NCI-H524 treated with DMSO at 0.1 percent for 48 hours (cell line): ENCODE data around the gene MTX2.
"Not testable (repeated sequence)": the region's sequence is repeated elsewhere in the genome, so short reads cannot be mapped to it uniquely, and the experiment has no call there.

ENCODE experiments used
- DNase-seq: peaks from one replicate; lab custom pipeline; 2025; lab: John Stamatoyannopoulos, UW

Gene MTX2

DNA sequence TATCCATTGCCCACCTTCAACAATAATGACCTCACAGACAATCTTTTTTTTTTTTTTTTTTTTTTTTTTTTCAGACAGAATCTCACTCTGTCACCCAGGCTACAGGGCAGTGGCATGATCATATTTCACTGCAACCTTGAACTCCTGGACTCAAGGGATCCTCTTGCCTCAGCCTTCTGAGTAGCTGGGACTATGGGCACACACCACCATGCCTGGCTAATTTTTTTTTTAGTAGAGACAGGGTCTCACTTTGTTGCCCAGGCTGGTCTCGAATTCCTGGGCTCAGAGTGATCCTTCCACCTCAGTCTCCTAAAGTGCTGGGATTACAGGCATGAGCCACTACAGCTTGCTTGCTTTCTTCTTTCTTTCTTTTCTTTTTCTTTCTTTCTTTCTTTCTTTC, 103.9 kb downstream of the MTX2 start:
- DNase-seq = not testable (repeated sequence)

DNA sequence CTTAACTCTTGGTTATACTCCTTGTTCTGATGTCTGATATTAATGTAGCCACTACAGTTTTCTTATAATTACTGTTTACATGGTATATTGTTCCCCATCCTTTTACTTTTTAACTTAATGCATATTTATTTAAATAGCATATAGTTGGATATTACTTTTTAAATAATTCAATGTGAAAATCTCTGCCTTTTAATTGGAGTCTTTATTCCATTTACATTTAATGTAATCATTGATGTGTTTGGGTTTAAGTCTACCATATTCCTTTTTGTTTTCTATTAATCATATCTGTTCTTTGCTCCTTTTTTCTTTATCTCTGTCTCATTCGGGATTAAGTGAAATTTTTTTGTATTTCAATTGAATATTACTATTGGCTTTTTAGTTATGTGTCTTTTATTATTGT, 109.1 kb downstream of the MTX2 start:
- DNase-seq = no peak

DNA sequence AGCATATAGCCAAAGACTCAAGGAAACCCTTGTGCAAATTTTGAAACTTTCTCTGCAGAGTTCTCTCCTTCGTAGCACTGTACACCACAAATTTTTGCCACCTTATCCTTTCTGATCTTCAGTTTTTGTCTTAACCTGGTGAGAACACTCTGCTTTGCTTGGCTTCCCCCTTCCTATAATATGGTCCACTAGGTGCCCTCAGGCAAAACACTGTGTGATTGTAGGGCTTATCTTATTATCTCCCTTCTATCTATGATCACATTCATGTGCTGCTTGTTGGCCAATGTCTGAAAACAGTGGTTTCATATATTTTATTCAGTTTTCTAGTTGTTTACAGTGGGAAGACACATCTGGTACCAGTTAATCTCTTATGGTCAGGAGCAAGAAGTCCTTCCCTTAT, 111.1 kb downstream of the MTX2 start:
- no peak for DNase-seq

DNA sequence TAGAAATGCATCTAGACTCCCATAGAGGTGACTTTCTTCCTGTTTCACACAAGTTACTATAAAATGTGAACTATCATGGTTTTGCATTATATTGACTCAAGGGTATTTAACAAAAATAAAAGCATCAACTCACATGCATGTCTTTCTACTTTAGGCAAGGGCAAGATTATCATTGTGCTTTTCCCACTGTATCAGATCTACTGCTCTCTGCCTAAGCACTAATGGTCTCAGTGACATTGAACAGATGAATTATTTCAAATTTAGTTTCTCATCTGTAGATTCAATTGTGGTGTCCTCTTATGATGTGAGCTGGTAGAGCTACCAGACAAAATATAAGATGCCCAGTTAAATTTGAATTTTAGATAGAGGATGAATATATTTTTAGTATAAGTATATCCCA, 113.9 kb downstream of the MTX2 start:
- no peak for DNase-seq

DNA sequence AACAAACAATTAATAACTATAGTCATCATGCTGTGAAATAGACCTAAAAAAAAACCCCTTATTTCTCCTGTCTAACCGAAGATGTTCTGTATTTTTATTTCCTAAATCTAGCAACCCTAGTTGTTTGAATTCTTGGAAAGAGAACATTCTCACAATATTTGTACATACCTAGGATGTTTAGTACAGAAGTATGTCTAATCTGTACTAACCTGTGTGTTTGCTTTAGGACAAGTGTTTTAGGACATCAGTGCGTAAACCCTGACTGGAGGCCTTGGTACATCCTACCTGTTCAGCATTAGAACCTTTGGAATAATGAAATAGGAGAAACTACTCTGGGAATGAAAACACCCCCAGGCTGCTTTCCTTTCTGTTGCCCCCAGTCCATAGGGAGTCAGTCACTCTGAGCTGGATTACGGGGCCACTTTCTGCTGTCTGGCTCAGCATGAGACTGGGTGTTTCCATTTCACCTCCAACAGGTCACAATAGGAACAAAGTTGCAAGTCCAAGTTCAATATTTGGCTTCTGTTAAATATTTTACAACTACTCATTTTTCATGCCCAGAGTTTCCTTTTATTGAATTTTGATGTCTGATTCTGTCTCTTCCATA, 114.7 kb downstream of the MTX2 start:
- DNase-seq = no peak

DNA sequence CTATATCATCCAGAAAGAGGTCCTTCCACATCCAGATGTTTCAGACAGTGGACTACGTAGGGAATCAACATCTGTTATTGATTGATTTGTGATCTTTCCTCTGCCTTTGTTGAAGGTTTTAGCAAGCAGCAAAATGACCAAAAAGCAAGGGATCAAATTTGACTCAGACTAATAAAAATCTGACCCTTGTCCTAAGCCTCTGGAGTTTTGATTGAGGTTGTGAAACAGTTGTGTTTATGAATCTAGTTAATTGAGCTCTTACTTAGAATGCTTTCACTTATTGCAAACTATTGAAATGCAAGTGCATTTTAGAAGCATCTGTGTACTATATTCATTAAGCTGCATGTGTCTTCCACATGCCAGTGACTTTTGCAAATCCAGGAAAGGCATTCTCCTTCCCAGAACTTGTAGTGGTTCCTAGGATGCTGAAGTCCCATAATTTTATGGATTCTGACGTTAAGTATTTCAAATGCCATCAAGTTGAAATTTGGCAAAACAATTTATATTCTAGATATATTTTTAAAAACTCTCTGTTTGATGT, 116.0 kb downstream of the MTX2 start:
- no peak for DNase-seq

DNA sequence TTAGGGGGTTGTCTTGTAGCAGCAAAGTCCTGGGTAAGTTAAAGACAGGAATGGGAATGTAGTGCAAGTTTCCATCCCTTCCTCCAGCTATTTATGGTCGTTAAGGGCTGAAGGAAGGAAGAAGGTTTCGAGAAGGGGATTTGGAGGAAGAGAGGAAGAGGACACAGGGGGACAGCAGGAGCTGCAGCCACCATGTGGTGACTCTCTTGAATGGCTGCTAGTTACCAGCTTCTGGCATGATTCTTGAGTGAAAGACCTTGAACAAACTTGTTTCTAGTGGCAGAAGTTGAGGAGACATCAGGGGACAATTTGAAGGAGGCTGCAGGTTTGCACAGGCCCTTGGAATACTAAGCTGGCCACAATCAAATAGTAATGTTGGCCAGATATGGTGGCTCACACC, 116.6 kb downstream of the MTX2 start:
- no peak for DNase-seq
